Nephron (organoid): Measurements from ENCODE around the gene MC1R.
"Not testable (repeated sequence)": the region's sequence is repeated elsewhere in the genome, so short reads cannot be mapped to it uniquely, and the experiment has no call there.

Experiments used
- H3K27ac Mint-ChIP-seq, 3 experiments: 2 replicates each; pipeline ENCODE4 v1.8.0; 2020; ENCODE audit warnings: mixed read lengths in 3 of 3, mild to moderate bottlenecking in 2 of 3, moderate library complexity in 1 of 3
- H3K27me3 Mint-ChIP-seq: 2 replicates; pipeline ENCODE4 v1.8.0; 2021; ENCODE audit warnings: low read depth, mild to moderate bottlenecking, moderate library complexity, mixed read lengths
- H3K36me3 Mint-ChIP-seq: 2 replicates; pipeline ENCODE4 v1.8.0; 2020; ENCODE audit warnings: low read depth, mixed read lengths
- H3K4me1 Mint-ChIP-seq: 2 replicates; pipeline ENCODE4 v1.8.0; 2020; ENCODE audit warnings: mixed read lengths
- H3K4me3 Mint-ChIP-seq, 3 experiments: 2 replicates each; pipeline ENCODE4 v1.8.0; 2020; ENCODE audit warnings: mild to moderate bottlenecking in 3 of 3, mixed read lengths in 3 of 3, moderate library complexity in 2 of 3
- H3K9me3 Mint-ChIP-seq: 2 replicates; pipeline ENCODE4 v1.8.0; 2020; ENCODE audit warnings: mixed read lengths
- TF ChIP-seq, protein P1 (sequence below), 3 experiments: fragments of 200-600 bp; sonication (generic); IDR thresholded peaks; one replicate each; pipeline ENCODE4 v1.5.0; 2021; ENCODE audit warnings: antibody characterized with exemption in 3 of 3; ENCODE audit not compliant: unreplicated experiment in 3 of 3

The MC1R gene

DNA sequence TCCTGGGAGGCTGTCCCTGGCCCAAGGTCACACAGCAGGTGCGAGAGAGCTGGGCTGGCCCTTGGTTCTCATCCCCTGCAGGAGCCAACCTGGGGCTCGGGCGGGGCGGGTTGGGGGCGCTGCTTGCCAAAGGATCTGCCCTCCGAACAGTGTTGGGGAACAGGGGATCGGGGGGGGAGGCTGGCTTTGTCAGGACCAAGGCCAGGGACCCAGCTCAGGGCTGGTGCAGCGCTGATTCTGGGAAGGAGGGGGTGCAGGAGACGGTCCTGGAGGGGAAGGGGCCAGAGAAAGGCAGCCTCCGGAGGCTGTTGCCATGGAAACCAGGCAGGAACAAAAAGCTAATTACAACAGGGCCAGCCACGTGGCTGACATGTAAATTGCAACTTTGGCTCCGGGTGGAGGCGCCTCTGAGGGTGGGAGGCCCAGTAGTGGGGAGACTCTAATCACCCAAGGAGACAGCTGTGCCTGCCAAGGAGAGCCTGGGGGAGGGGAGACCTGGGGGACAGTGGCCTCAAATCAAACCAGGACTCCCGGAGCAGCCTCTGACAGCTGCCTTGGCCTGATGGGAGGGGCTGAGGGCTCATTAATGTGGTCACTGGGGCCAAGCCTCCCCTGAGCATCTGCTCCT is 5.7 kb downstream of the MC1R start:
- Mint-ChIP-seq H3K27ac (no peak overlapping the region), H3K27me3 (peaks cover 53% of the 10 kb centered on the region), H3K9me3 (no peaks in the 10 kb centered on the region), H3K36me3 (no peaks in the 10 kb centered on the region), H3K4me3 (peak overlapping the region; percentile 74 to 80 (median 80)), H3K4me1 (peaks cover 5% of the 10 kb centered on the region)
- TF ChIP-seq, protein P1, sequence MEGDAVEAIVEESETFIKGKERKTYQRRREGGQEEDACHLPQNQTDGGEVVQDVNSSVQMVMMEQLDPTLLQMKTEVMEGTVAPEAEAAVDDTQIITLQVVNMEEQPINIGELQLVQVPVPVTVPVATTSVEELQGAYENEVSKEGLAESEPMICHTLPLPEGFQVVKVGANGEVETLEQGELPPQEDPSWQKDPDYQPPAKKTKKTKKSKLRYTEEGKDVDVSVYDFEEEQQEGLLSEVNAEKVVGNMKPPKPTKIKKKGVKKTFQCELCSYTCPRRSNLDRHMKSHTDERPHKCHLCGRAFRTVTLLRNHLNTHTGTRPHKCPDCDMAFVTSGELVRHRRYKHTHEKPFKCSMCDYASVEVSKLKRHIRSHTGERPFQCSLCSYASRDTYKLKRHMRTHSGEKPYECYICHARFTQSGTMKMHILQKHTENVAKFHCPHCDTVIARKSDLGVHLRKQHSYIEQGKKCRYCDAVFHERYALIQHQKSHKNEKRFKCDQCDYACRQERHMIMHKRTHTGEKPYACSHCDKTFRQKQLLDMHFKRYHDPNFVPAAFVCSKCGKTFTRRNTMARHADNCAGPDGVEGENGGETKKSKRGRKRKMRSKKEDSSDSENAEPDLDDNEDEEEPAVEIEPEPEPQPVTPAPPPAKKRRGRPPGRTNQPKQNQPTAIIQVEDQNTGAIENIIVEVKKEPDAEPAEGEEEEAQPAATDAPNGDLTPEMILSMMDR (IDR thresholded peaks at IDR 0.05; ENCODE audit: unreplicated experiment in 3 of 3): no peak

DNA sequence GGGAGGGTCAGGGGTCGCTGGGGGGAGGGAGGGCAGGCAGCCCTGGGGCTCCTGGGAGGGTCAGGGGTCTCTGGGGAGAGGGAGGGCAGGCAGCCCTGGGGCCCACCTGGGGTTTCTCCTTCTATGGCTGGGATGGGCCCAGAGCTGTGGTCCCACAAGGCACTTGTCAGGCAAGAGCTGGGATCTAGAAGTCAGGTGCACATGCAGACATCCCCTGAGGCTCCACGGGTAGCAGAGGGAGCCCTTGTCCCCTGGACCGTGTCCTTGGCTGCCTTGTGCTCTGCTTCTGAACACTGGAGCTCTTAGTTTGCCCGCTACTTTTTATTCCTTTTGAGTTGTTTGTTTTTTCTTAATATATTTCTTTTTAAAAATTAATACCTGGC is 6.3 kb downstream of the MC1R start:
- TF ChIP-seq, protein P1 (IDR thresholded peaks at IDR 0.05; ENCODE audit: unreplicated experiment in 3 of 3): no peak
- no peak overlapping the region for H3K27ac Mint-ChIP-seq
- H3K4me3 Mint-ChIP-seq: peak overlapping the region; percentile 74 to 79 (median 78)
- H3K4me1 Mint-ChIP-seq: peaks cover 5% of the 10 kb centered on the region
- H3K27me3 Mint-ChIP-seq: peaks cover 52% of the 10 kb centered on the region
- H3K9me3 Mint-ChIP-seq: no peaks in the 10 kb centered on the region
- peaks cover 2% of the 10 kb centered on the region for H3K36me3 Mint-ChIP-seq

DNA sequence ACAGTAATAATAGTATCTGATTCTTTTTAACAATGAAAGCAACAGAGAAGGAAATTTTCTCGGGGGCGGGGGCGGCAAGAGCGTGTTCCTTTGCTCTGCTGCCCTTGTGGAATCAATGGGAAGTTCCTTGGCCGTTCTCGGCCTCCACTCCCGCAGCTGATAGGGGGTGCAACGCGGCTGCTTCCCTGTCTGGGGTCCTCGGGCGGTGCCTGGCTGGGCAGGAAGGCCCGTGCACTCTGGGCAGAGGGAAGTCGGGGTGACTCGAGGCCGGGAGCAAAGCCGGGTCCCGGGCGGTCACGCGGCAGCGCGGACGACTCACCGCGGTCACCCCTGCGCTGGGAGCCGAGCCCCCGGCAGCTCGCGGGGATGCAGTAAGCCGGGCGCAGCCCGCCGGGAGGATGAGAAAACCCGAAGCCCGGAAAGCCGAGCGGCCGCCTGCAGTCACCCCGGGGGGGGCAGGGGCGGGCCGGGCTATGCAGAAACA is 7.0 kb downstream of the MC1R start:
- peaks cover 47% of the 10 kb centered on the region for H3K27me3 Mint-ChIP-seq
- no peaks in the 10 kb centered on the region for H3K9me3 Mint-ChIP-seq
- peaks cover 5% of the 10 kb centered on the region for H3K4me1 Mint-ChIP-seq
- no peak overlapping the region for H3K27ac Mint-ChIP-seq
- peaks cover 4% of the 10 kb centered on the region for H3K36me3 Mint-ChIP-seq
- TF ChIP-seq, protein P1 (IDR thresholded peaks at IDR 0.05; ENCODE audit: unreplicated experiment in 3 of 3): no peak
- H3K4me3 Mint-ChIP-seq: peak overlapping the region; percentile 74 to 79 (median 78)

DNA sequence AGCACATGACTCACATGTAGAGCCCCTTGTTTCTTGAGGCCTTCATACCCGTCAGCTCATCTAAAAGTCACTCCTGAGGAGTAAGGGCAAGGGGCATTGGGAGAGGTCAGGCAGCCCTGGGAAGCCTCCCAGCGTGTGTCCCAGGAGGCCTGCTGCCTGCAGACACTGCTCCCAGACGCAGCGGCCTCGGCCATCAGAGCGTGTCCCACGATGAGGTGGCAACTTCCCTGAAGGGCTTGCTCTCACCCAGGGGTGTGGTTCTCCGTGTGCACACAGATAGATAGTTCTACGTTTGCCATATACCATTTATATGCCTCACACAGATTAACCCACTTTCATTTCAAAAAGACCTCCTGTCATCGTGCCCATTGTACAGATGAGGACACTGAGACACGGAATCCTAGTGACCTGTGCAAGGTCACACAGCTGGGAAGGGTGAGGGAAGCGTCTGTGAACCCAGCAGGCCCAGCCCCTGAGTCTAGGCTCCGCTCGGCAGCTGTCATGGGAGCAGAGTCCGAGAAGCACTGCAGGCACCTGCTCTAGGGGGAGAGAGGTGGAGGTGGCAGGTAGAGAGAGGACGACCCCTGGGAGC is 12.7 kb downstream of the MC1R start:
- peaks cover 27% of the 10 kb centered on the region for H3K36me3 Mint-ChIP-seq
- TF ChIP-seq, protein P1 (IDR thresholded peaks at IDR 0.05; ENCODE audit: unreplicated experiment in 3 of 3): no peak
- H3K4me1 Mint-ChIP-seq: no peaks in the 10 kb centered on the region
- no peak overlapping the region for H3K27ac Mint-ChIP-seq
- no peaks in the 10 kb centered on the region for H3K9me3 Mint-ChIP-seq
- no peak overlapping the region for H3K4me3 Mint-ChIP-seq
- H3K27me3 Mint-ChIP-seq: peaks cover 10% of the 10 kb centered on the region

DNA sequence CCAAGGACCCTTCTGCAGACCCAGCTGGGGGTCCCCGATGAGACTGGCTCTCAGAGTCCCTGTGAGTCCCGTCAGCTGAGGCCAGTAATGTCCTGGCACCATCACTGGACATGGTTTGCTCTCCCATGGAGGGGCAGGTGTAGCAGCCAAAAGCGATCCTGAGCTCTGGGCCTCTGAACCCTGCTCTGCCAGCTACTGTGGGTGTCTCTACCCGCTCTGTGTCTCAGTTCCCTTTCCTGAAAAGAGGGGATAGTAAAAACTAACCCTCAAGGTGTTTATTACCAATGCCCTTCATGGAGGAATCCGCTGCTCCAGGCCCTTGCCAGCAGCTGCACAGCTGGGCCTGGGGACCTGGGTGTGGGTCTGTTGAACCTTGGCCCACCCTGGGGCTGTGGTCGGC is 13.3 kb downstream of the MC1R start:
- H3K36me3 Mint-ChIP-seq: peaks cover 27% of the 10 kb centered on the region
- H3K4me3 Mint-ChIP-seq: no peak overlapping the region
- peaks cover 7% of the 10 kb centered on the region for H3K27me3 Mint-ChIP-seq
- no peaks in the 10 kb centered on the region for H3K4me1 Mint-ChIP-seq
- TF ChIP-seq, protein P1 (IDR thresholded peaks at IDR 0.05; ENCODE audit: unreplicated experiment in 3 of 3): no peak
- H3K9me3 Mint-ChIP-seq: no peaks in the 10 kb centered on the region
- H3K27ac Mint-ChIP-seq: no peak overlapping the region

DNA sequence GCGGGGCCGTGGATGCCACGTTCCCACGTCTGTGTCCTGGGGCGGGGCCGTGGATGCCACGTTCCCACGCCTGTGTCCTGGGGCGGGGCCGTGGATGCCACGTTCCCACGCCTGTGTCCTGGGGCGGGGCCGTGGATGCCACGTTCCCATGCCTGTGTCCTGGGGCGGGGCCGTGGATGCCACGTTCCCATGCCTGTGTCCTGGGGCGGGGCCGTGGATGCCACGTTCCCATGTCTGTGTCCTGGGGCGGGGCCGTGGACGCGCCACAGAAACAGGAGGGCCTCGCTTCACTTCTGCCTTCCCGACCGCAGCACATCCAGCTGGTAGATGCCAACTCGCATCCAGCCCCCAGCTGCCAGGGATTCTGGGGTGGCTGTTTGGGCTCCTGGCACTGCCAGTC is 15.4 kb downstream of the MC1R start:
- H3K27me3 Mint-ChIP-seq, H3K4me3 Mint-ChIP-seq, H3K4me1 Mint-ChIP-seq, H3K27ac Mint-ChIP-seq, H3K9me3 Mint-ChIP-seq: not testable (repeated sequence)
- peaks cover 27% of the 10 kb centered on the region for H3K36me3 Mint-ChIP-seq
